Kidney epithelial cell (primary cell): ENCODE measurements around the gene GSX2. TPM values are rescaled to one million over a fixed set of nuclear protein-coding genes. Genes with fewer than 3 reads are reported as not detected.

Source experiments
- DNase-seq: peaks from one replicate; pipeline ENCODE4 v3.0.0-alpha.2; 2010; ENCODE audit warnings: low read depth
- H3K27me3 ChIP-seq: 2 replicates; pipeline ENCODE4 v1.6.0; 2011; ENCODE audit warnings: low read length; ENCODE audit not compliant: control insufficient read depth, insufficient read depth
- H3K36me3 ChIP-seq: 2 replicates; pipeline ENCODE4 v1.5.1; 2011; ENCODE audit warnings: low read length; ENCODE audit not compliant: control insufficient read depth, insufficient read depth
- H3K4me3 ChIP-seq: 2 replicates; pipeline ENCODE4 v1.5.1; 2011; ENCODE audit warnings: low read depth, mild to moderate bottlenecking, control low read depth, low read length
- total RNA-seq: library from RNA; depleted of rRNA; stranded (reverse); fragments of >200 nt; gene quantifications from 2 replicates; pipeline ENCODE4 v1.2.3, GENCODE V29; 2015
- TF ChIP-seq, protein P1 (sequence below): IDR thresholded peaks from 2 replicates; pipeline ENCODE4 v1.5.1; 2011; ENCODE audit warnings: mild to moderate bottlenecking, moderate library complexity, low read length, control low read depth, inconsistent platforms; ENCODE audit not compliant: insufficient read depth, poor library complexity, severe bottlenecking

The GSX2 gene
- total RNA-seq, 1 donor from 2014 or later = not detected

- peaks cover 87% of the 10 kb centered on the region for H3K27me3 ChIP-seq
- DNase-seq = no peak
- H3K4me3 ChIP-seq = no peak overlapping the region
- no peaks in the 10 kb centered on the region for H3K36me3 ChIP-seq
- TF ChIP-seq, protein P1, sequence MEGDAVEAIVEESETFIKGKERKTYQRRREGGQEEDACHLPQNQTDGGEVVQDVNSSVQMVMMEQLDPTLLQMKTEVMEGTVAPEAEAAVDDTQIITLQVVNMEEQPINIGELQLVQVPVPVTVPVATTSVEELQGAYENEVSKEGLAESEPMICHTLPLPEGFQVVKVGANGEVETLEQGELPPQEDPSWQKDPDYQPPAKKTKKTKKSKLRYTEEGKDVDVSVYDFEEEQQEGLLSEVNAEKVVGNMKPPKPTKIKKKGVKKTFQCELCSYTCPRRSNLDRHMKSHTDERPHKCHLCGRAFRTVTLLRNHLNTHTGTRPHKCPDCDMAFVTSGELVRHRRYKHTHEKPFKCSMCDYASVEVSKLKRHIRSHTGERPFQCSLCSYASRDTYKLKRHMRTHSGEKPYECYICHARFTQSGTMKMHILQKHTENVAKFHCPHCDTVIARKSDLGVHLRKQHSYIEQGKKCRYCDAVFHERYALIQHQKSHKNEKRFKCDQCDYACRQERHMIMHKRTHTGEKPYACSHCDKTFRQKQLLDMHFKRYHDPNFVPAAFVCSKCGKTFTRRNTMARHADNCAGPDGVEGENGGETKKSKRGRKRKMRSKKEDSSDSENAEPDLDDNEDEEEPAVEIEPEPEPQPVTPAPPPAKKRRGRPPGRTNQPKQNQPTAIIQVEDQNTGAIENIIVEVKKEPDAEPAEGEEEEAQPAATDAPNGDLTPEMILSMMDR = no peak
These were observed 2.7 kb downstream of the GSX2 start for GRCh38 chr4:54102531-54103106.

DNA sequence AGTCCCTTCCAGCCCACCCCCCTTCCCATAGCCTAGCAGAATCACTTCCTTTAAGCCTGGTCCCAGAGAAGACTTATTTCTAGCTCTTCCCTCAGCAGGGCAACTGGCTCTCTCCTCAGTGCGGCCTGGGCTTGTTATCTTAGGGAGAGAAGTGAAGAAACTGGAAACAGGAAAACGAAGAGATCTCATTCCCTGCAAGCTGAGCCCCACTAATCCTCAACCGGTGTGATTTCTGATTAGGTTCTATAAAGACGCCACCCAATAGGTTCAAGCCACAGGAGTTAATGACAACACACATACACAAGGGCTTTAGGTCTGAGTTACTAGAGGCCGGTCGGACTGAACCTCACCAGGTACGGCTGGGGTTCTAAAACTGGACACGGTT lies 3.2 kb downstream of the GSX2 start:
- H3K4me3 ChIP-seq = no peak overlapping the region
- peaks cover 88% of the 10 kb centered on the region for H3K27me3 ChIP-seq
- DNase-seq = no peak
- no peaks in the 10 kb centered on the region for H3K36me3 ChIP-seq
- TF ChIP-seq, protein P1 = no peak

DNA sequence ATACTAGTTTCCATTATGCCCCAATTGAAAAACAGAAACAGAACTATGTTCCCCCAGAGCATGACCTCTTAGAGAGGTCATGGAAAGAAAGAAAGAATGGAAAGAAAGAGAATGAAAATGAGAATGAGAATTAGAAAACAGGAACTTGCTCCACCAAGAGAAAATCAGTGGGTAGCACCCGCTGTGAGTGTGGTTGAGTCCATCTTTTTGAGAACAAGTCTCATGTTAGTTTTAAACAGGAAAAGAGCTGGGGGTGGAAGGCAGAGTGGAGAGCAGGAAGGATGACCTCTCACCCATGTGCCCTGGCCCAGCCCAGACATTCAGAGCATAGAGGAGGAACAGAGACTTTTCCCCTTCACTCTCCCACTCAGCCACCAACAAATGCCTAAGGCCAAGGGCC lies 4.9 kb downstream of the GSX2 start:
- TF ChIP-seq, protein P1 = no peak
- peaks cover 88% of the 10 kb centered on the region for H3K27me3 ChIP-seq

DNA sequence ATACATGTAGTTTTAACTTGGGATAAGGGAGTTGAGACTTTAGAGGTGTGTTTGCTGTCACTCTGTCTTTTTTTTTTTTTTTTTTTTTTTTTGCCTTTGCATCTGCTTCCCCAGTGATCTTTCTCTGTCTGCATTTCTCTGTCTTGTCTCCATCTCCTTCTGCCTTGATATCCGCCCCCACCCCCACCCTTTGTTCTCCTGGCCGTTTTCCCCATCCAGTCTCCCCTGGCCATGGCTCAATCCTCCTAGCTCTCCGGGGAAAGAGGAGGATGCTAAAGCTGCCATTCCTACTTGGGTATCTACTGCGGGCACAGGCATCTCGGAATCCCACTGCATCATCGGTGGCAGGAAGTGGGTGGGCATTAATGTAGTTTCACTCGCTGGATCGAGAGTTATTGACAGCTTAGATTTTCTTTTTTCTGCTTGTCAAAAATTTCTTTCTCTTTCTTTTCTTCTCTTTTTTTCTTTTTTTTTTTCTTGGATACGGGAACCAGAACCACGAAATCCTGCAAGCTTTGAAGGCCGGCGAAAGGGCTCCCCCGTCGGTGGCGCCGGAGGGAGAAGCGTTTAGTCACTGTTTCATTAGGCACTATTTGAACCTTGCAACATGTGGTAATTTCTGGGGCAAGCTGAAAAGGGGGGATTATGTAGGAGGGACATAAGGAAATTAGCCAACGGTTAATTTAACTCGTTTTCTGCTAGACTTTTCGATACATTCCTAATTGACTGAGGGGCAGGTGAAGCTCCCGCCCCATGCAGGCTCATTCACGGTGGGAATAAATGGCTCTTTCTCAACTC lies 8.2 kb downstream of the GSX2 start:
- no peak overlapping the region for H3K4me3 ChIP-seq
- no peak for DNase-seq
- peaks cover 70% of the 10 kb centered on the region for H3K27me3 ChIP-seq
- no peaks in the 10 kb centered on the region for H3K36me3 ChIP-seq
- TF ChIP-seq, protein P1 = no peak

More for the DNA sequence above, 4.9 kb downstream of the GSX2 start:
- no peak overlapping the region for H3K4me3 ChIP-seq
- no peaks in the 10 kb centered on the region for H3K36me3 ChIP-seq
- DNase-seq = no peak

GRCh38 chr4:54109241-54110018 lies 9.5 kb downstream of the GSX2 start:
- TF ChIP-seq, protein P1 = no peak
- H3K4me3 ChIP-seq = no peak overlapping the region
- no peaks in the 10 kb centered on the region for H3K36me3 ChIP-seq
- DNase-seq = no peak
- peaks cover 58% of the 10 kb centered on the region for H3K27me3 ChIP-seq
